Muscle of arm (tissue), 12 donors: ENCODE data around the gene NT5C1A. TPM values are rescaled to one million over a fixed set of nuclear protein-coding genes. Genes with fewer than 3 reads are reported as not detected.

Source experiments
- DNase-seq: peaks from one replicate; pipeline ENCODE4 v3.0.0-alpha.2; 2013
- polyA plus RNA-seq, 12 donors: library from polyadenylated mRNA; unstranded; fragments of 120-200 nt; gene quantifications; one replicate each; pipeline ENCODE4 v1.2.1, GENCODE V29; 2013; ENCODE audit not compliant: insufficient read length in 12 of 12

The NT5C1A gene
- polyA plus RNA-seq, 12 donors = 2.3 to 13.1 (median 6.3) TPM; not detected in 2

DNA sequence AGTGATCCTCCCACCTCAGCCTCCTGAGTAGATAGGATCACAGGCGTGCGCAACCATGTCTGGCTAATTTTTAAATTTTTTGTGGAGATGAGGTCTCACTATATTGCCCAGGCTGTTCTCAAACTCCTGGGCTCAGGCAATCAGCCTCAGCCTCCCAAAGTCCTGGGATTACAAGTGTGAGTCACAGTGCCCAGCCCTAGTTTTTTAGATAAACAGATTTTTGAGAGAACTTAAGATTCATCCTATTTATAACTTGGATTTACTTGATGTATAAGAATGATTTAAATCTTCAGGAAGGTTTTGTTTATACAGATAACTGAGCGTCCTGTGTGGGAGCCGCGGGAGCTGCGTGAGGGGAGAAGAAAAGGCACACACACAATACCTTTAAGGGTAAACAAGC lies 58.7 kb downstream of the NT5C1A start:
- DNase-seq = no peak

GRCh38 chr1:39609618-39610331 lies 62.1 kb downstream of the NT5C1A start:
- DNase-seq = peak; percentile 25

Other genes with a start within 250 kb of the NT5C1A start
- gene BMP8A, start 180.5 kb downstream of the NT5C1A start, polyA plus RNA-seq = under 1 TPM in 9 of 12 donors, not detected in 3; 0.16 to 0.72 (median 0.49) TPM
- gene PABPC4, start 95.3 kb downstream of the NT5C1A start, polyA plus RNA-seq = 1,000 to 10,000 TPM in 1 of 12 donors, 100 to 1,000 TPM in 11; 266 to 1,105 (median 416) TPM
- 10 to 100 TPM in 11 of 12 donors, not detected in 1; 32.9 to 63.6 (median 51.9) TPM for gene HEYL, start 32.5 kb downstream of the NT5C1A start, polyA plus RNA-seq
- 1 to 10 TPM in 8 of 12 donors, under 1 TPM in 2, not detected in 2; 0.57 to 2.5 (median 1.6) TPM for gene HPCAL4, start 19.3 kb upstream of the NT5C1A start, polyA plus RNA-seq
- 10 to 100 TPM in 11 of 12 donors, not detected in 1; 23.2 to 47.3 (median 40.8) TPM for gene PPIE, start 66.8 kb upstream of the NT5C1A start, polyA plus RNA-seq
- gene OXCT2, start 99.2 kb upstream of the NT5C1A start, polyA plus RNA-seq = under 1 TPM in 7 of 12 donors, not detected in 5; 0.09 to 0.66 (median 0.21) TPM
- gene BMP8B, start 116.8 kb upstream of the NT5C1A start, polyA plus RNA-seq = 1 to 10 TPM in 10 of 12 donors, not detected in 2; 1.0 to 2.6 (median 1.2) TPM
- gene TRIT1, start 211.4 kb upstream of the NT5C1A start, polyA plus RNA-seq = 10 to 100 TPM in 11 of 12 donors, not detected in 1; 11.8 to 31.5 (median 16.0) TPM
- 10 to 100 TPM in 2 of 12 donors, 1 to 10 TPM in 8, not detected in 2; 1.6 to 25.4 (median 3.5) TPM for gene MYCL, start 229.8 kb upstream of the NT5C1A start, polyA plus RNA-seq